Left ventricle myocardium superior (tissue), 1 donor: ENCODE measurements around the gene TOMM6. TPM values are rescaled to one million over a fixed set of nuclear protein-coding genes. Genes with fewer than 3 reads are reported as not detected.

Experiments
- ATAC-seq: fragments of 200-7000 bp; cut with Tn5 transposase; one replicate; pipeline ENCODE4 v1.9.1; 2020; ENCODE audit warnings: mild to moderate bottlenecking, moderate library complexity
- DNase-seq: peaks from one replicate; pipeline ENCODE4 v3.0.0-alpha.2; 2020
- intact Hi-C: fragments of 100-400 bp; cut with micrococcal nuclease; formaldehyde crosslinking; loops from one replicate; pipeline ENCODE4 v1.11.0; 2022
- total RNA-seq: library from RNA; stranded (reverse); fragmentation: NEBNext Ultra II Directional; extraction: Animal tissue kit (Norgen Biotek cat#: 25700); gene quantifications from one replicate; pipeline ENCODE4 v1.2.1, GENCODE V29; 2021
- donor health status: DM: no; HTN: yes; CAD: no; lungs with severe emphysema.

The TOMM6 gene
- total RNA-seq, 1 donor from 2014 or later = 216 TPM

DNA sequence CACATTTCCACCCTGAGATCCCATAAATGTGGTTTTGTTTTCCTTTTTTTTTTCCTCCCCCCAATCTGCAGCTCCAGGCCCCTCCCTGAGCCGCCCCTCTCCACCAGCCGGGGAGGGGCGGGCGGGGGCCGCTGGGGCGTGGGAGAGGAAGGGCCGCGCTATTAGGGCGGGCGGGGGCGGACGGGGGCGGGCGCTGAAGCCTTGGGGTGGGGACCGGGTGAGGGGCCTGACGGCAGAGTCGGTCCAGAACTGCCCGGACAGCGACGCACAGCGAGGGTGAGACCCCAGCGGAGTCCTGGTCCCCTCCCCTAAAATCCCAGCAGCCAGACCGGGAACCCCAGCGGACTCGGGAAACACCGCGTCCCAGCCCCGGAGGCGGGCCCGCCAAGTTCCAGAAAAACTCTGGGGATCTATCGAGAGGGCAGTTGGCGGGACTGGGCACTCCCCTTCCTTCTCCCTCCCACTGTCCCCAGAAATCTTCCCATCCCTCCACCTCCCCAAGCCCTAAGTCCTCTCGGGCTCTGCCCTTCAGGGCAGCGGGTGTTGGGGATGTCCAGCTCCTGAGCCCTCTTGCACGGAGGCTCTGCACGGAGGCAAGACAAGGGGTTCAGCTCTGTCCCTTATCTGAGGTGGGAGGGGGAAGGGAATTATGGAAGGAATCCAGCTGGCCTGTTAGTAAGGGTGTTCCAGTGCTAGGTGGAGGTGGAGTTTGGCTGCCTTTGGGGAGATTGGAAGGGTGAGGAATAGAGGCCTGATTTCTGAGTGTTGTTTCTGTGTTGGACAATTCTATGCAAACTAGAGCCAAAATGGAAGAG, 6.7 kb upstream of the TOMM6 start, which contains the start of gene PRICKLE4:
Gene PRICKLE4 (plus strand): TSS at position 232 of the 815 bp plus-strand sequence. CDS start 2,692 bp downstream, outside the sequence.
- intact Hi-C loops = loop anchor here (10.0 kb wide), 1 partner anchor 264 kb away; no protein-coding TSS in a partner anchor
- DNase-seq = peak; percentile 71
- ATAC-seq = peak; percentile 65

GRCh38 chr6:41781366-41781730, 6.1 kb upstream of the TOMM6 start:
- ATAC-seq (peak; percentile 1), DNase-seq (no peak)
- intact Hi-C loops = loop anchor here (10.0 kb wide), 1 partner anchor 263 kb away; no protein-coding TSS in a partner anchor

DNA sequence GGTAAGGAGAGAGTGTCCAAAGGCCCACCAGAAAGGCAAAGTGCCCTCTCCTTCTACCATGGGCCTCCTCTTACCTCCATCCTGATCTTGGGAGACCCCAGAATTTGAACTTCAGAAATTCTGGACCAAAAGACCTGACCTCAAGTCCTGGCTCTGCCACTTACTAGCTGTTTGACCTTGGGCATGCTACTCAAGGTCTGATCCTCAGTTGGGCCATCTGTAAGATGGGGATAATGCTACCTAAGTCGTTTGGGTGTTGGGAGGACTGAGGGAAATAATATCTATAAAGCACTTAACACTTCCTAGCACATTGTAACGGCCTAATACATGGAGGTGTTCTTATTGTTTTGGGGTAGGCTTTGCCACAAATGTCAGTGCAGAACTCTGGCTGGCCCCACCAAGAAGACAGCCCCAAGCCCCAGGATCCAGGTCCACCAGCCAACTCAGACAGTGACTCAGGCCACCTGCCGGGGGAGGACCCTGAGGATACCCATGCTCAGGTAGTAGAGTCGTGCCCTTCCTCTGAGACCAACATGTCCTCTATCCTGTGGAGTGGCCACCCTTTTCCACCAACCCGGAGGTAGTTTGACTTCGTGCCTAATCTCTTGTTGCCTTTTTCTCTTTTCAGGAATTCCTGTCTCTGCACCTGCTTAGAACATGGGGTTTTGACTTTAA, 4.3 kb upstream of the TOMM6 start:
- ATAC-seq (no peak), DNase-seq (no peak)
- intact Hi-C loops = loop anchor here (10.0 kb wide), 1 partner anchor 262 kb away; no protein-coding TSS in a partner anchor

GRCh38 chr6:41784581-41785171, 2.8 kb upstream of the TOMM6 start:
- DNase-seq = no peak
- no peak for ATAC-seq
- intact Hi-C loops = loop anchor here (10.0 kb wide), 1 partner anchor 260 kb away; no protein-coding TSS in a partner anchor

DNA sequence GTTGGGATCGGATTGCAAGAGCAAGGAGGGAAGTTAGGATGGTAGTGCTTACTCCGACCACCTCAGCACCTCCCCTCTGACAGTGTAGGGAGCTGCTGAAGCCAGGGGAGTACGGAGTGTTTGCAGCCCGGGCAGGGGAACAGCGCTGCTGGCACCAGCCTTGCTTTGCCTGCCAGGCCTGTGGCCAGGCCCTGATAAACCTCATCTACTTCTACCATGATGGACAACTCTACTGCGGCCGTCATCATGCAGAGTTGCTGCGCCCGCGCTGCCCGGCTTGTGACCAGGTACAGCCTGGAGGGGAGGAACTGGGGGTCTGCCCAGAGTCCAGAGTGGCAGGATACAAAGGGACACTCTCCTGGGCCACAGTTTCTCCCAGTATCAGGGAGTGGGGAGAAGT, 2.2 kb upstream of the TOMM6 start:
- intact Hi-C loops = loop anchor here (10.0 kb wide), 1 partner anchor 260 kb away; no protein-coding TSS in a partner anchor
- DNase-seq (peak; percentile 75), ATAC-seq (peak; percentile 6)

- peak; percentile 11 for ATAC-seq
- DNase-seq = peak; percentile 64
- intact Hi-C loops = loop anchor here (10.0 kb wide), 1 partner anchor 259 kb away; no protein-coding TSS in a partner anchor
Observed at GRCh38 chr6:41785689-41786450, 1.6 kb upstream of the TOMM6 start.

GRCh38 chr6:41786451-41787218, 859 bp upstream of the TOMM6 start:
- ATAC-seq (peak; percentile 90), DNase-seq (peak; percentile 96)
- intact Hi-C loops = loop anchor here (10.0 kb wide), 1 partner anchor 258 kb away; no protein-coding TSS in a partner anchor

DNA sequence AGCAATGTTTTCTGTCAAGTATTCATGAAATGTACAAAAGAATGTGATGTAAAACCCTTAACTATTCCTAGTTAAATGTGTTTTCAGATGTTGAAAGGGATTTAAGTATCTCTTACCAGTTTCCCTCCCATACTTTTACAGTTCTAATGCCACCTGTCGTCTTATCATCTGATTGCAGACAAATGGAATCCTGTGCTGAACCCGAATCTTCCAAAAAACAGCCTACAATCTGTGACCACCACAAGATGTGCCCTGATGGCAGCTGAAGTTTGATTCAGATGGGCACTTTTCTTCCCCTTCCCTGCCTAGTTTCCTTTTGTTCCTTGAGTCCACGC, 1.9 kb downstream of the TOMM6 start:
- DNase-seq (no peak), ATAC-seq (no peak)
- intact Hi-C loops = loop anchor here (10.0 kb wide), 1 partner anchor 255 kb away; no protein-coding TSS in a partner anchor

- intact Hi-C loops = loop anchor here (5.0 kb wide), 1 partner anchor 132 kb away; the partner anchor contains the start of genes BYSL and MED20
- ATAC-seq (no peak), DNase-seq (no peak)
Observed at GRCh38 chr6:41790045-41790444, 2.6 kb downstream of the TOMM6 start.

- intact Hi-C loops = loop anchor here (5.0 kb wide), 1 partner anchor 131 kb away; the partner anchor contains the start of genes BYSL and MED20
- no peak for ATAC-seq
Observed at GRCh38 chr6:41791305-41791704, 3.8 kb downstream of the TOMM6 start.

GRCh38 chr6:41791984-41792383, 4.5 kb downstream of the TOMM6 start:
- intact Hi-C loops = loop anchor here (5.0 kb wide), 1 partner anchor 130 kb away; the partner anchor contains the start of genes BYSL and MED20
- no peak for ATAC-seq

More at GRCh38 chr6:41791305-41791704, 3.8 kb downstream of the TOMM6 start:
- no peak for DNase-seq

DNA sequence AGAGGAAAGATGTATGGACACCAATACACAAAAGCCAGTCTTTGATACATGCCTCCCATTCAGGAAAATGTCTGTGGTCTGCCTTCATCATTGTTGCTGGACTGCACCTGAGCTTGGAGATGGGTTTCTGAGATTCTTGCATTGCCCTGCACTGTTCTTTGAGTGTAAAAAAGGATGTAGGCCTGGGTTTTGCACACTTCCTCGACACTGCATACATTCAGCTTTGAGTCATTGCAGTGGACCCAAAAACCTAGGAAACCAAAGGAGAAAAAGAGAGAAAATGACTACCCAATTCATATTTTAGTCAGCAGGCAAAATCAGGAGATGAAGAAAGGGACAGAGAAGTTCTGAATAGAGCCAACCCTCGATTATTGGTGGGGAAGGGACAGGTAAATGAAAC, 9.0 kb downstream of the TOMM6 start:
- intact Hi-C loops = no loop called here
- no peak for ATAC-seq
- no peak for DNase-seq

More at GRCh38 chr6:41791984-41792383, 4.5 kb downstream of the TOMM6 start:
- DNase-seq = no peak

DNA sequence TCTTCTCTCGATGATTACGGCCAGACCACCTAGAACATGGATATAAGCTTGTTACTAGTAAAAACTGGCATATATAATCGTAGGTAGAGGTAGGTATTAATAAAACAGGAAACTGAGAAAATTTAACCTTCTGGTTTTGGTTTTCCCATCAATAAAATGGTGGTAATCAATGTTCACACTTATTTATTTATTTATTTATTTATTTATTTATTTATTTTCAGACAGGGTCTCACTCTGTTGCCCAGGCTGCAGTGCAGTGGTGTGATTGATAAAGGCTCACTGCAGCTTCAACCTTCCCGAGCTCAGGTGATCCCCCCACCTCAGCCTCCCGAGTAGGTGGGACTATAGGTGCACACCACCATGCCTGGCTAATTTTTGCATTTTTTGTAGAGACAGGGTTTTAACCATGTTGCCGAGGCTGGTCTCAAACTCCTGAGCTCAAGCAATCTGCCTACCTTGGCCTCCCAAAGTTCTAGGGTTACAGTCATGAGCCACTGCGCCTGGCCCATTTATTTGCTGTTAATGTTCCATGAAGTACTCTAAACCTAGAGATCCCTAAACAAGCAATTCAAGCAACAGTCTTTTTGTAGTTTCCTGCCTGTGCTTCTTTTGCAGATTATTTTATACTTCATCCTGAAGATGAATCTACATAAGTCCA, 11.5 kb downstream of the TOMM6 start:
- intact Hi-C loops = no loop called here
- DNase-seq = no peak
- no peak for ATAC-seq

- no peak for ATAC-seq
- intact Hi-C loops = no loop called here
- no peak for DNase-seq
Observed at GRCh38 chr6:41799559-41799911, 12.0 kb downstream of the TOMM6 start.

GRCh38 chr6:41801380-41801779, 13.9 kb downstream of the TOMM6 start:
- intact Hi-C loops = no loop called here
- DNase-seq (no peak), ATAC-seq (no peak)

- DNase-seq = no peak
- intact Hi-C loops = no loop called here
- ATAC-seq = no peak
Observed at GRCh38 chr6:41805830-41806774, 18.6 kb downstream of the TOMM6 start.
